ENCODE measurements around the gene ADAM12.
"Not testable (repeated sequence)": the region's sequence is repeated elsewhere in the genome, so short reads cannot be mapped to it uniquely, and the experiment has no call there.

ADAM12 gene

DNA sequence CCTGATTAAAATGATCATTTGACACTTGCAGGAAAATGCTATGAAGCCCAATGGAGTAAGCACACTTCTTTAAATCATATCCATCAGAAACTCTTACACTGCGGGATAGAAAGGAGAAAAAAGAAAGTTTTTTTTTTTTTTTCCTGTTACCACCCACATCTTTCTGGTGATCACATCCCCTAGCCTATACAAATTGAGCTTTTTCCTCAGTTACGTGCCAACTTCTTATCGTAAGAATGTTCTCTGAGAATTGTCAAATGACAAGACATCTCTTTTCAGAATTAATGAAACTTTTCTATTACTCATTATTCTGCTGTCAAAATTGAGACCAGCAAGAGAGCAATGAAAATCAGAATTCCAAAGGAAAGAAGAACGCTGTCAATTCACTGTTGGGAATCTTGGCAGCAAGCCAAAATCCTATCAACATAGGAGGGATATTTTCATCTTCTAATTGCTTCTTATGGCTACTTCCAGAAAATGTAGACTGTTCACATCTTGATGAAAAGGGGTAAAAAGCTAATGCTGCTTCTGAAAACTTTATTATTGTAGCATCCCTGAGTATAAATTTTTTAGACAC is 179.5 kb downstream of the ADAM12 start:
- no peak for DNase-seq

- no peak for DNase-seq
Observed at GRCh38 chr10:126207851-126208250, 180.4 kb downstream of the ADAM12 start.

GRCh38 chr10:126207313-126207771 is 180.9 kb downstream of the ADAM12 start:
- no peak for DNase-seq

GRCh38 chr10:126205486-126206205 is 182.6 kb downstream of the ADAM12 start:
- no peak for DNase-seq

- DNase-seq: no peak
Observed at GRCh38 chr10:126204320-126204719, 184.0 kb downstream of the ADAM12 start.

DNA sequence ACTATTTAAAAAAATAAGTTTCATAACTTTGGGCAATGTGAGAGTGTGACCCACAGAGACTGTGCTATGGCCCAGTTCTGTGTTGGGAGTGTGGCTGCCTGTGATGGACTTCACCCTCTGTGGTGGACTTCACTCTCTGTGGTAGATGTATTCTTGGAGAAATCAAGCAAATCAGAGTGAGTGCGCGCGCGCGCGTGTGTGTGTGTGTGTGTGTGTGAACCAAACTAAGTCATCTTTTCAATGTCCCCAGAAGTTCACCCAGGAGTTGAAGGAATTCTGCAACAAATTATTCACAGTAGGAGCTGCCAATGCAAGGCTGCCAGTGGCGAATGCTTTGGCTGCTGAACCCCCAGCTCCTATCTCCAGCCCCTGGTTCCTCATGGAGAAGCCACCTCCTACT is 184.5 kb downstream of the ADAM12 start:
- DNase-seq: no peak

- DNase-seq: no peak
Observed at GRCh38 chr10:126201603-126202002, 186.7 kb downstream of the ADAM12 start.

DNA sequence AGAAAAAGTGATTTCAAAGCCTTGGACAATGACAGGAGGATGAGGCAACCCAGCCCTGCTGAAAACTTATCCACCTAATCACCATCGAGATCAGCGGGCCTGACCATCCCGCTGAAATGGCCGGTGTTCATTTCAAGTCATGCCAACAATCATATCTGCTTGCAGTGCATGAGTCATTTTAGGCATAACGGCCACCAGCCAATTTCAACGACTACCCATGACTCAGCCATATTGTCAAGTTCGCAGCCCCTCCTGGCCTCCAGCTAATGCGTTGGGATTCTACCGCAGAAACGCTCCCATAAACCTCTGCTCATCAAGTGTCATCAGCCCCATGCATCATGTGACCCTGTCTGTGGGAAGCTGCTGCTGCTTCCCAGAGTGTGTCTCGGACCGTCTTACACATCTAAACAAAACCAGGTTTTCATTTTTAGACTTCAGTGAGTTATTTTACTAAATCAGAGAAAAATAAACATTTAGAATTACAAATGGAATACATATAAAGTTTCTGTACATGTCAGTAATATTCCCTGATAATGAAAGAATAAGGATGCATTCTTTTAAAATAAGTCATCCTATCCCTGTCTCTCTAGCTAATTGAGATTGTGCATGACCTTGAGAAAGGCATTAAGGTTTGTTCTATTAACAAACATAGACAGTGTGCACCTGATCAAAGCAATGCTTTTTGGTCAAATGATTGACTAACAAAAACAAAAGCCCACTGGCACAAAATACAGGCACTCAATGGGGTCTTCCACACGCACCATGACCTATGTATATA is 188.9 kb downstream of the ADAM12 start:
- no peak for DNase-seq

GRCh38 chr10:126198681-126199080 is 189.6 kb downstream of the ADAM12 start:
- no peak for DNase-seq

- DNase-seq: no peak
Observed at GRCh38 chr10:126197036-126197543, 191.2 kb downstream of the ADAM12 start.

DNA sequence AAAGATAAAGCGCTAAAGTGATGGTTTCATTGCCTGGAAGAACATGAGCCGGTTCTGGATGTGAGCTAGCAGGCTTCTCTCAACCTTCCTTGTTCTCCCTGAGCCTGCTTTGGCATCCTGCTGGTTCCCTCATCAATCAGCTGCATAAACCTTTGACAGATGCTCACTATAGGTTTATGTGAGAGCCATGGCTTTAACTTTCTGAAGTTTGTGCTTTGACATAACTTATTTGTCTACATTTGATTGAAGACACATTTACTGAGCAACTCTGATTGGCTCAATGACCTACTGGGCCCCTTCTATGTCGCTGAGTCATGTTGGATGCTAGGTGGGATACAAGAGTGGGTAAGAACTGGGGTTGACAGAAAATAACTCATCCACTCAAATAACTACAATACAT is 192.0 kb downstream of the ADAM12 start:
- DNase-seq: no peak

GRCh38 chr10:126191192-126191591 is 197.1 kb downstream of the ADAM12 start:
- DNase-seq: no peak

GRCh38 chr10:126188679-126189200 is 199.5 kb downstream of the ADAM12 start:
- DNase-seq: no peak

DNA sequence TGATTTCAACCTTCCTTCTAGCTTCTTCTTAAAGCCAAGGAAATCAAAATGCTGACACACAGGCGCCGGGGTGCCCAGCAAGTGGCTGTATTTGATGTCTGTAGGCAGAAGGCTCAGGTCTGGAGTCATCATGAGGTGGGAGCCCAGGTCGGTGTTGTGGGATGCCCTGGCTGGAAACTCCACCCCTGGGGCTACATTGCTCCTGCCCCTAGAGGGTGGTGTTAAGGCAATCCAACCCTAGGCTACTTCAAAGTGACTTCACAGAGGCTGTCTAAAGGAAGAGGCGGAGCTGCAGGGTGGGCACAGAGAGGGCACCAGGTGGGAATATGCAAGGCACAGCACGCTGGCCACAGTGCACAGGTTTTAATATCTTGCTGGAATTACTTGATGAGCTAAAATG is 200.9 kb downstream of the ADAM12 start:
- no peak for DNase-seq

DNA sequence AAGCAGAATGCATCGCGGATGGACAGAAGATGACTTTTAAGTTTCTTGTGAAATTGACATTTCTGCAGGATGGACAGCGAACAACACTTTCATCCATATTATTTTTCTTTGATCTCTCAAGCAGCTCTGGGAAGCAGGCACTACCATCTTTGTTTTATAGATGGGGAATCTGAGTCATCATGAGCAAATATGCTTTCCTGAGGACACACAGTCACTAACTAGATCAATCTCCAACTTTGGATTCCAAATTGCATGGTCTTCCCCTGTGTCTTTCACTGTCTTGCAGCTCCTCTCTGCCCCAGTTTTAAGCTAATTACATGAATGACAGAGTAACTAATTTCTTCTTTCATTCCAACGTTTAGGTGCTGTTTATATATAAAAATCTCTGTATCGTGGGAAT is 201.5 kb downstream of the ADAM12 start:
- no peak for DNase-seq

DNA sequence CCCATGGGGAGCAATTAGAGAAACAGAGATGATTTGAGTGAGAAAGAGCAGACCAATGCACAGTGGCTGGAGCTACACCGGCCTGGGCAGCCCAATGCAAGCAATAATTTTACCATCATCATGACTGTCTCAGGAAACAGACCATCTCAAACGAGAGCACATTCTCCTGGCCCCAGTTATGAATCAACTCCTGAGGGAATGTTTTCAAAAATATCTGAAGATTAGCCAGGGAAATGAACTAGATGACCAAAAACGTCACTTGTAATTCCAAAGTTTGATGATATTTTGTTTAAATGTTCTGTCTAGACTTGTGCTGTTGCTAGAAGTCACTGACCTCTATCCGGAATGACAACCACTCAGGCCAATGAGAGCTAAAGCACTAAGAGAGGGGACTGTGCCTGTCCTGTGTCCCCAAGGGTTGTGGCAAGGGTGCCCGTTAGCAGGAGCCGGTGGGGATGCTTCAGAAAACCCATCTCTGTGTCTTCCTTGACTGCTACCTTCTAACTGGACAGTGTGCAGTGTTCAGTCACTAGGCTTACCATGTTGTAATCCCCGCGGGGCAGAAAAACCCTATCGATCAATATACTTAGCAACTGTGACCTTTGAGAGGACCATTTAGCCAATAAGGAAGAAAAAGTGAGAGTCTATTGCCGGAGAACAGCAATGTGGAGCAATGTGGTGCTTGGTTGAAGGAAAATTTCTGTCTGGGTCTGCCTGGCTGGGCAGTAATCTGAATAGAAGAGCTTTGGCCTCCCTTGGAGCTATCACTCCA is 202.4 kb downstream of the ADAM12 start:
- no peak for DNase-seq

- no peak for DNase-seq
Observed at GRCh38 chr10:126181626-126182025, 206.7 kb downstream of the ADAM12 start.

- no peak for DNase-seq
Observed at GRCh38 chr10:126179637-126180036, 208.6 kb downstream of the ADAM12 start.

DNA sequence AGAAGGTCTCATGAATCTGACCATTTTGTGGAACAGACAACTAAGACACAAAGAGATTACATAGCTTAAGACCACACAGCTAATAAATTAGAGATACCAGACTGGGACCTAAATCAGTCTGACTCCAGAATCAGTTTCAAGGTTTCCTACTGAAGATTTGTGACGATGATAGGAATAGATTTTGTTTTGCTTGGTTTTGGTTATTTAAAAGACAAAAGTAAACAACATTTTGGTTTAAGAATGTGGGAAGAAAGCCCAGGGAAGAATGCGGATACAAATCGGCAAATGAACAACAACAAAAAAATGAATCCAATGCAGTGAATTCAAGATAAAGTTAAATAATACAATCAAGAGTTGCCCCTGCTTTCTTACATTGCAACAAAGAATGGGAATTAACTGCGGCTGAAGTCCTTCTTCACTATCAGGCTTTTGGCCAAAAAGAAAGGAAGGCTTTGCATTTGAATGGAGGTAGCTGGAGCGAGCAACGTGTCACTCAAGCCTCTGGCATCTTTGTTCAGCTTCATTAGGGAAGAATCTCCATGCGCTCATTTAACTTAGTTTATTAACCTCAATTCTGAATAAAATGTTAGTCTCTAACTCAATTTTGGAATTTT is 210.8 kb downstream of the ADAM12 start:
- DNase-seq: no peak

DNA sequence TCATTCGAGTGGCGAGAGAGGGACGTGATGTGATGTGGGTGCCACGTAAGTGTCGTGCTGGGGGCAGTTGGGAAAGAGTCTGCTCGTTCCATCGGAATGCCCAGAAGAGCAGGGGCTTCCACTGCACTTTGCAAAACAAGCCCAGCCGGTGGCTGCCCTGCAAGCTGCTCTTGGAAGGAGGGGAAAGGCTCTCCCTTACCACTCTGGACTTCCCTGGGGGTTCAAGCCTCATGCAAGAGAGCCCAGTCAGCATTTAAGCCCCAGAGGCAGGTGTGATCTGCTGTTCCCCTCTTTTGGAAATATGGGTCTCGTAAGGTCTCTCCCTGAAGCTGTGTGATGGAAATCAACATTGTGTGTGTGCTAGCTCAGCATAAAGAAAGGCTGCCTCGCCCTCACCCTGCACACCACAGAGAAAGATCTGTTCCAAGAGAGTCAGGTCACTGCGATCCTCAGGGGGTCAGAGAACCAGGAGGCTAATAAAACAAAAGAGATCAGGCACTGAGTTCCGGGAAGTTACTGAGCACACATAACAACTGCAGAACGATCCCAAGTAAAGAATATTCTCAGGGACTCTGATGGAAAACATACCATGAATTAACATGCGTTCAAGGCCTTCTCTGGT is 212.5 kb downstream of the ADAM12 start:
- DNase-seq: no peak

GRCh38 chr10:126172755-126173154 is 215.5 kb downstream of the ADAM12 start:
- DNase-seq: not testable (repeated sequence)

GRCh38 chr10:126171555-126171954 is 216.7 kb downstream of the ADAM12 start:
- no peak for DNase-seq
